HG03095 (cell line): ENCODE data around the gene CASKIN2.
"Not testable (repeated sequence)": the region's sequence is repeated elsewhere in the genome, so short reads cannot be mapped to it uniquely, and the experiment has no call there.

Source experiments
- ATAC-seq: cut with Tn5 transposase; IDR thresholded peaks from one replicate; pipeline ENCODE4 v1.9.1; 2021; ENCODE audit warnings: moderate library complexity; ENCODE audit not compliant: unreplicated experiment

CASKIN2 gene

GRCh38 chr17:75490173-75490743 lies 25.1 kb downstream of the CASKIN2 start:
- ATAC-seq, result no peak

DNA sequence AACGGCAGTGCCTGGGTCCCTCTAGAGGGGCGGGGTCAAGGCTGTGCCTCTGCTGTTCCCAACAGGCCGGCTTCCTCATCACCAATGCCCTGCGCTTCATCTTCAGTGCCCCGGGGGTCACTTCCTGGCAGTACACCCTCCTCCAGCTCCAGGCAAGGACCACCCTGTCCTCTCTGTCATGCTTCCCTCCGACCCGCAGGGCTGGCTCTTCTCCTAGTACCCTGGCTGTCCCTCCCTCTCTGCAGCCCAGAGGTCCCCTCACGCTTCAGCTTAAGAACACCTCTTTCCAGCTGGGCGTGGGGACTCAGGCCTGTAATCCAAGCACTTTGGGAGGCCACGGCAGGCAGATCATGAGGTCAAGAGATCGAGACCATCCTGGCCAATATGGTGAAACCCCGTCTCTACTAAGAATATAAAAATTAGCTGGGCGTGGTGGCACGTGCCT lies 25.8 kb downstream of the CASKIN2 start:
- ATAC-seq, result no peak

GRCh38 chr17:75488693-75489510 lies 26.4 kb downstream of the CASKIN2 start:
- ATAC-seq, result no peak

- no peak for ATAC-seq
These were observed 27.8 kb downstream of the CASKIN2 start for GRCh38 chr17:75487351-75488070.

GRCh38 chr17:75486951-75487350 lies 28.4 kb downstream of the CASKIN2 start:
- ATAC-seq, result no peak

DNA sequence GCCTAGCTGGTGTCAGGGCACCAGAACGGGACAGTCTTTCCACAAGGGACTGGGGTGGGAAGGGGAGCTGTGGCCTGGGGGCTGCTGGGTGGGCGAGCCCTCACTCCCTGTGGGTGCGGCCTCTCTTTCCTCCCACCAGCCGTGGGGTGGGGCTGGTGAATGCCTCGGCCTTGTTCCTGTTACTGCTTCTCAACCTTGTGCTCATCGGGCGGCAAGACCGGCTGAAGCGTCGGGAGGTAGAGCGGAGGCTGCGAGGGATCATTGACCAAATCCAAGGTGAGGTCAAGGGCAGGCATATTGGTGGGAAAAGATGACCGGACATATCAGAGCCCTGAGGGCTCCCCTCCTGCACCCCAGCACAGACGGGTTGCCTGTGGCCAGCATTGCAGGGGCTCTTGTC lies 29.2 kb downstream of the CASKIN2 start:
- no peak for ATAC-seq

DNA sequence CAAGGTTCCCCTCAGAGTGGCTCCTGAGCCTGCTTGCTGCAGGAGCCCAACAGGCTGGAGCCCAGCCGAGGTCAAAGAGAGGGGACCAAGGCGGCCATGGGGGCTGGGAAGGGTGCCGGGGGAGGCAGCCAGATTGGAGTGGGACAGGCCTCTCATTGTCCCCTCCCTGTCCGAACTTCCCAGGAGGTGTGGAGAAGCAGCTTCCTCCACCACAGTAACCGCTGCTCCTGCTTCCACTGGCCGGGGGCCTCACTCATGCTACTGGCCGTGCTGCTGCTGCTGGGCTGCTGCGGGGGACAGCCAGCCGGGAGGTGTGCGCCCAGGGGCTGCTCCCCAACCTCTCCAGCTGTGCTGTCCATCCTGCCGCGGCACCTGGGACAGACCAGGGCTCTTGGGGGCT lies 29.6 kb downstream of the CASKIN2 start:
- ATAC-seq, result no peak

GRCh38 chr17:75482098-75482942 lies 33.0 kb downstream of the CASKIN2 start:
- no peak for ATAC-seq

GRCh38 chr17:75481194-75482068 lies 33.9 kb downstream of the CASKIN2 start:
- no peak for ATAC-seq

GRCh38 chr17:75480281-75480680 lies 35.1 kb downstream of the CASKIN2 start:
- ATAC-seq, result no peak

DNA sequence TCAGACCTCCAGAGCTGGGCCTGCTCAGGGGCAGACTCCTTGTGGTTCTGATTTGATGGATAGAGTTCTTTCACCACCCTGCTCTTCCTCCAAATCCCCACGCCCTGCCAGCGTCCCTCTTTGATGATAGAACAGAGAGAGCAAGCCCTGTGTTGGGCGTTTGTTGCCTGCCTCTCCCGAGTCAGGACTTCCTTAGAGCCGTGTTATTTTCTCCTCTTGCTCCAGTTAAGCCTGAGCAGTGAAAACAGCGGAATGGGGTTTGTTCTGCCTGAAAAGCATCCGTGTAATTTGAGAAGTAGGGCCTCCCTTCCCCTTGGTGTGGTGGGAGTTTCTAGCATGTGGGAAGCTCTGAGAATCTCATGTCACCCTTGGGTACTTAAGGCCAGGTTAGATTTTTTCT lies 36.8 kb downstream of the CASKIN2 start:
- ATAC-seq, result no peak

DNA sequence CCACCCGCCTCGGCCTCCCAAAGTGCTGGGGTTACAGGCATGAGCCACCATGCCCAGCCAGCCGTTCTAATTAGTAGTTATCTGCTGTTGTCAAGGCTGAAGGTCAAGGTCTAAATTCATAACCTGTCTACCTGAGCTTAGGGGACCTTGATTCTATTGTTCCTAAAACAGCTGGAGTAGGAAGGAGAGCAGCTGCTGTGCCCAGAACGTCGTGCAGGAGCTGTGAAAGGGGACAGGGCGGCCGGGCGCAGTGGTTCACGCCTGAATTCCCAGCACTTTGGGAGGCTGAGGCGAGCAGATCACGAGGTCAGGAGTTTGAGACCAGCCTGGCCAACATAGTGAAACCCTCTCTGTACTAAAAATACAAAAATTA lies 37.9 kb downstream of the CASKIN2 start:
- not testable (repeated sequence) for ATAC-seq

DNA sequence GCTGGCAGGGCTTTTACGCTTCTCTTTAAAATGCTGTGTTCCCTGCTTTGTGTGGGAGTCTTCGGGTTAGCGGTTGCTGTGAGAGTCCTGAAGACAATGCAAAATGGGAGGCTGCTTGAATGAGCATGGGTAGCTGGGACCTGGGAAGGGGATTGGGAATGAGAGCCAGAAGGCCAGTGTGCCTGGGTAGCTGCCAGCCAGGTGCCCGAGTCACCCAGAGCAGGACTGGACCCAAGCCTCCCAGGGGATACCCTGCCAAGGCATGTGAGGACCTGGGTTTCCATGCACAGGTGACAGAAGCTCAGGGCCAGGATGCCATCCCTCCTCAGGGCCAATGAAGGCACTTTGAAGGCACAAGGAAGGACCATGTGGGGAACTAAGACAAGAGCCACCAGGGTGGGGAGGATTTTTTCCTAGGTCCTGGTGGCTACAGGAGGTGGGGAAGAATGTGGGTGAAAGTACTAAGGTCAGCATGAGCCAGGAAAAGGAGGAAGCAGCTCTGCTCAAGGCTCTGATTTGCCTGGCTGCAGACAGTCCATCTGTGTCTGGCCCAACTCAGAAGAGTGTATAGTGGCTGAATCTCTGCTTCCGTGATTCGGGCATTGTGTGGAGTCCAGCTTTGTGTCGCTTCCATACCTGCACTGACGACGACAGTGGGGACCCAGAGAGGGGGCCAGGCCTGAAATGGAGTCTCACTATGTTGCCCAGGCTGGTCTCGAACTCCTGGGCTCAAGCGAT lies 38.4 kb downstream of the CASKIN2 start:
- no peak for ATAC-seq

GRCh38 chr17:75476271-75476671 lies 39.1 kb downstream of the CASKIN2 start:
- ATAC-seq, result no peak

GRCh38 chr17:75475851-75476250 lies 39.5 kb downstream of the CASKIN2 start:
- ATAC-seq, result no peak

GRCh38 chr17:75475144-75475835 lies 40.0 kb downstream of the CASKIN2 start:
- ATAC-seq, result no peak

DNA sequence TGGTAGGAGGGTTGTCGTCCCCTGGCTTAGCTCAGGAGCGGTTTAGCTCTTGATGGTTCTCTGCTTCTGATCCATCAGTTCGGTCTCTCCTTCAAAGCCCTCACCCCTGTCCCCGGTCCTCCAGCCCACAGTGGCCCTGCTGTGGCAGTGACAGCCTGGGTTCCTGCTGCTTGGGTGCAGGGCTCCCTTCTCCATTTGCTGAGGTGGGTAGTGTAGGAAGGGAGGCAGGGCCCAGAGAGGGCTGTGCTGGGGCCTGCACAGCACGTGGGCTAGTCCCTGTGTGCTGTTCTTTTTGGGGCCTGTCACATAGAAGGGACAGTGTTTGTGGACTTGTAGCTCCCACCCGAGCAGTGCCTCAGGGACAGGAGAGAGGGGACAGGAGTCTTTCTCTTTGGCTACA lies 40.6 kb downstream of the CASKIN2 start:
- no peak for ATAC-seq

DNA sequence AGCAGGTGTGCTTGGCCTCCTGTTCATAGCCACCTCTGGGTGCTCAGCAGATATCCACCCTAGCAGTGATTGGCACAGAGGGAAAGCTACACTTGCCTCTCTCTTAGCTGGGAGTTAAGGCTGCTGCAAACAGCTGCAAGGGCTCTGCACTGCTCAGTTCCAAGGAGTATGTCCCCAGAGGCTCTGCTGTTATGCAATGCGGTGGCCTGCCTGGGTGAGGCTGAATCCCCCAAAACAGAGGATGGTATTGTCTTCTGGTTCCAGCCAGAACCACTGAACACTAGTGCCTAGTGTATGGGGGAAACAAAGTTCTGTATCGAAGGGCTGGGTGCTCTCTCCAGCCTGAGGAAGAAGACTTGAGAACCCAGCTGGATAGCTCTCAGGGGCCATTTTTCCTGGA lies 42.1 kb downstream of the CASKIN2 start:
- ATAC-seq, result no peak

DNA sequence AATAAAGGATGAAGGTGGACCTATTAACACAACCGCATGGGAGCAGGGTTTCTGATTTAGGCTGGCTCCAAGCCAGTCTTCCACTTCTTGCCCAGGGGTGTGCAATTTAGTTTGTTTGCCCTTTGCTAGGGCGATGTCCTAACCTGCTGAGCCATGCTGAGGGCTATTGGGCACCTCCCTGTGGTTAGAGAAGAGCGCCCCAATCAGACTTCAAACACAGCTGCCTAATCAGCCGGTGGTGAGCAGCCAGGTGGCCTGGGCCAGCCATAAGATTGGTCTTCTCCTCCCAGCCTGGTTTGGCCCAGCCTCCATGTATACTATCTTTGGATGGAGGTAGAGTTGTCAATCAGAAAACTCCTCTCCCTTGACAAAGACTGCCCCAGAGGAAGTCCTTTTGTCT lies 43.2 kb downstream of the CASKIN2 start:
- no peak for ATAC-seq
